CD4-positive, alpha-beta T cell treated with Interleukin-17A for 4 hours (primary cell): Measurements from ENCODE around the gene SLC9A9.

Experiments used
- DNase-seq: peaks from one replicate; pipeline ENCODE4 v3.0.0-alpha.2; 2020; ENCODE audit warnings: mixed read lengths

SLC9A9 gene

DNA sequence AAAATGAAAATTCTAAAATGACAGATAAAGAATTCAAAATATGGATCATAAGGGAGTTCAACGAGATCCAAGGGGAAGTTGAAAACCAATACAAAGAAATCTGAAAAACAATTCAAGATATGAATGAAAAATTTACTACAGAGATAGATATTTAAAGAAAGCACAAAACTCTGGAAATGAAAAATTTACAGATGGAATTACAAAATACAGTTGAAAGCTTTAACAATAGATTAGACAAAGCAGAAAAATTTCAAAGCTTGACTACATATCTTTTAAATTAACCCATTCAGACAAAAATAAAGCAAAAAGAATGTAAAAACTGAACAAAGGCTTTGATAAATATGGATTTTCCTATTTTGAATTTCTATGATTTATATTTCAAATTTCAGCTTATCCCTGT lies 211.1 kb downstream of the SLC9A9 start:
- no peak for DNase-seq

DNA sequence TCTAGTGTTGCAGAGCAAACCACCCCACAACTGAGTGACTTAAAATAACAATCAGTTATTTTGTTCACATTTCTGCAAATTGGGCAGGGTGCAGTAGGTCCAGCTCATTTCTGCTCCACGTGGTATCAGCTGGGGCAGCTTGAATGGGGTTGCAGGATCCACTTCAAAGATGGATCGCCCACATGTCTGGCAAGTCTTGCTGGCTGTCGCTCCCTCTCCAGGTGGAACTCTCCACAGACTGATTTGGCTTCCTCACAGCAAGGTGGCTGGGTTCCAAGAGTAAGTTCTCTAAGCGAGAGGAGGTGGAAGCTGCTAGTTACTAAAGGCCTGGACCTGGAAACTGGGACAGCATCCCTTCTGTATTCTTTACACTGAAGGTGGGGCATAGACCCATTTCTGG lies 213.3 kb downstream of the SLC9A9 start:
- no peak for DNase-seq

DNA sequence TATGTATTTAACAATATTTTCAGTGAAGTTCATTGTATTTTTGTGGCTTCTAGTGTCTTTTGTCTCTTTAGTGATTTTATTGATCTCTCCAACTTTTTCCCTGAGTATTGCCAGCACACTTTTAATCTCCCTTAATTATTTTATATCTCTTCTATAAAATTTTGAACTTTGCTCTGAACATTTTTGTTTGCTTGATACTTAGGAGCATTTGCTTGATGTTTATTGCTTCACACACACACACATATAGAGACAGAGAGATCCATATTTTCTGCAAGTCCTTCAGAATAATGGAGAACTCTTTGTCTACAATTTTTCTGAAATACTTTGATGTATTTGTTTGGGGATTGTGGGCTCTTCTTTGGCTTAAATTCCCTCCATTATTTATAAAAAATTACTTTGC lies 213.8 kb downstream of the SLC9A9 start:
- no peak for DNase-seq

- DNase-seq = no peak
Observed at GRCh38 chr3:143633816-143634215, 214.5 kb downstream of the SLC9A9 start.

- no peak for DNase-seq
Observed at GRCh38 chr3:143629726-143630125, 218.5 kb downstream of the SLC9A9 start.

DNA sequence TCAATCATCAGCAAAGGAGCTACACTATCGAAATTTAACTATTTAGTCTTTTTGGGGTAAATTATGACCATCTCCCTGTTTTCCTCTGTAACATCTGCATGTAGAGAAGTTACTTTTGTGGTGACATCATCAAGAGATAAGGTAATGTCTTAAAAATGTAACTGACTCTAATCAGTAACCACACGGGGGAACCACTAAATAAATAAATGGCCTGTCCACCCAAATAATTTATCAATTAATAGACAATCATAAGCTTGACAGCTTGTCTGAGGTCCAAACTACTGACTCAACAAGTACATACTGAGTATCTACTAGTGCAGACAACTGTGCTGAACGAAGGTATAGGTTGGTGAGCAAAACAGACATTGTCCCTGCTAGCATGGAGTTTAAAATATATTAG lies 219.3 kb downstream of the SLC9A9 start:
- DNase-seq = no peak

- no peak for DNase-seq
Observed at GRCh38 chr3:143627336-143627735, 220.9 kb downstream of the SLC9A9 start.

DNA sequence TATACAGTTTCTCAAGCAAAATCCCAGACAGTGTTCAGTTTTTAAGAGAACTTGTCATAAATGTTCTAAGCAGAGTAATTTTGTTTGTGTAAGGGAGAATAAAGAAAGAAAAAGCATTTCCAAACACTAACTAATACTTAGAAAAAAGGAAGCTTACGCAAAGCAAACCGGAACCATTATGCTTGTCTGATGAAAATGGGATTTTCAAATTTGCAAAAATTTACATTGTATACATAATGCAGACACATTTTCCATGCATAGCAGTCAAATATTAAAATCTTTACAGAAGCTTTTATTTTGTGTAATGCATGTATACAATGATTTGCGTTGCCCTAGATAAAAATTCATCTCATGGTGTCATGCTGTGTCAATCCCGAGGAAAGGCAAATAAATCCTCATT lies 229.0 kb downstream of the SLC9A9 start:
- DNase-seq = no peak

DNA sequence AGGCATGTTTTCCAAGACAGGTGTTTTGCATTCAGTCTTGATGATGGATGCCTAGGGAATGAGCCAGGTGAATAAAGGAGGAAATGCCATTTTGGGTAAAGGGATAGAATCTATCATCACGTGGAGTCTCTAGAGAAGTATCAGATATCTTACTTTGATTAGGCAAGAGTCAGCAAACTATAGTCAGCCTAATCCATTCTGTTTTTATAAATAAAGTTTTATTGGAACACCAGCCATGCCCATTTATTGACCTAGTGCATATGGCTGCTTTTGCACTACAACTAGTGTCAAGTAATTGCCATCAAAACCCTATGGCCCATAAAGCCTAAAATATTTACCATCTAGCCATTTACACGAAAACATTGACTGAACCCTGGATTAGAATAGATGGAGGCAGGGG lies 231.2 kb downstream of the SLC9A9 start:
- no peak for DNase-seq

DNA sequence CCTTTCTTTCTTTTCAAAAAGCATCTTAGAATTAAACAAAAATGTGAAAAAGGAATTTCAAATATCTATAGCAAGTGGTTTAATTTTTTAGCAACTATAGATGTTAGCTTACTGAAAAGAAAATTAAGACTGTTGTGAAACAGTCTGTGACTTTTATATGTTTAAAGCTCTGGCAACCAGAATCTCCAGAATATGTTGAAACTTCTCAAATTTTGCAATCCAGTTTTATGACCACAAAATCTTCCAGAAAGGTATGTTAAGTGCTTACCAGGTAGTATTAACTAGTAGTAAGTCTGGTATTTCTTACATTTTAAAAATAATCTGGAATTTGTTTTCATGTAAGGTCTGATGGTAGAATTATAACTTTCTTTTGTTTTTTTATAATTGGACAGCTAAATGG lies 235.0 kb downstream of the SLC9A9 start:
- no peak for DNase-seq

DNA sequence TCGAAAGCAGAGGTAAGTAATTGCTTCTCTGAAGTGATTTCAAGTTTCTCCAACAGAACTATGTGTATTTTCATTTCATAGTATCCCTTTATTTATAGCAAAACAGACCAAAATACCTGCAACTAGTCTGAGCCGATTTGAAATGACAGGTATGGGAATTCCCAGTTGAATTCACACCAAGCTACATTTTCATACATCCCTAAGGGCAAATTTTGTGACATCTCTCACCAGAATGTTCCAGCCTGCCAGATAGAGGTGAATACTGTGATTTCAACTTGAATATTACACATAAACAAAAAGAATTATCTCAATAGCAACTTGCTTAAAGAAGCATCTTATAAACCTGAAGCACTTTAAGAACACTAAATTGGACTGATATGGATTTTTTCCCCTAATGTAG lies 235.7 kb downstream of the SLC9A9 start:
- DNase-seq = no peak

GRCh38 chr3:143608966-143609365 lies 239.3 kb downstream of the SLC9A9 start:
- DNase-seq = no peak

- DNase-seq = no peak
Observed at GRCh38 chr3:143605233-143605950, 242.9 kb downstream of the SLC9A9 start.

- no peak for DNase-seq
Observed at GRCh38 chr3:143604402-143605185, 243.7 kb downstream of the SLC9A9 start.

DNA sequence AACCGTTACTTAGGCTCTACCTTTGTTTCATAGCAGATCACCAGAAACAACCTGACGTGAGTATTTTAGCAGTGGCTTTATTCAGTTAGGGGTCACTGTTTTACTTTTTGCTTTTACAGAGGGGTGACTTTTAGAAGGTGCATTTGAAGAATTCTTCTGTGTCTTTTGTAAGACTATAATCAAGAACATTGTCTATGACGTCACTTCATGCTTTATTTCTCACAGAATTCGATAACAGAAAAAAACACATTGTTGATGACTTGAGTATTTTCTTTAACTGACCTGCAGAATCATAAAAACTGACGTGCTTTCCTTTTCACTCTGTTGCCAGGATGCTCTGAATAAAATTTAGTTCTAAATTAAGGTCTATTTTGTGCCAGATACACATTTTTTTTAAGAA lies 244.5 kb downstream of the SLC9A9 start:
- DNase-seq = no peak

GRCh38 chr3:143601723-143602484 lies 246.4 kb downstream of the SLC9A9 start:
- no peak for DNase-seq

GRCh38 chr3:143600756-143601718 lies 247.2 kb downstream of the SLC9A9 start:
- no peak for DNase-seq

- DNase-seq = no peak
Observed at GRCh38 chr3:143597774-143598652, 250.3 kb downstream of the SLC9A9 start.

DNA sequence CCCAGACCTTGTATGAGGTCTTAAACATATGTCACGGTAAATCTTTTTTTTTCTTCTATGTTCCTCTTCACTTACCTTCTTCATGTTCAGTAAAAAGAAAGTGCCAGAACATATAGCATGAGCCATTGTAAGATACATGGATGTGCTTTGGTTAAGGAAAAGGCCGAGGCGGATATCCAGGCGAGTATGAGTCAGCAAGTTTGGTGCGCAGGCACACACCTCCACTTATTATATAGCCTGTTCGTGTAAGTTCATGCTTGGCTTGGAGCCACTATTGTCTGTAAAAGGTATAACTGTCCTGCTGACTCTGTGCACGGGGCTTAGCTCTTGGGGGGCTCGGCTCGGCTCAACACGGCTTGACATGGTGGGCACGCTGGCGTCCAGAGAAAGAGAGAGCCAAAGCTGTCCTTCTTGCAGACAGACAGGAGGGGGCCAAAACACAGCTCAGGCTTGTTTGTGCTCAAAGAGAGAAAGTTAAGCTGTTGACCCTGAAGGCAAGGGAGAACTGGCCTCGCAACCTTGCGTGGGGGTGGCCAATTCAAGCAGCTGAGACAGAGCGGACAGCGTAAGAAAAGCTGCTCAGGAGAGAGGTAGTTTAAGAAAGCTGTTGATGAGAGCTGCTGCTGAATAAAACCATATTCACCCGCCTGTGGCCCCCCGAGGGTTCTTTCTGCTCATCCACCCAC lies 251.2 kb downstream of the SLC9A9 start:
- no peak for DNase-seq

DNA sequence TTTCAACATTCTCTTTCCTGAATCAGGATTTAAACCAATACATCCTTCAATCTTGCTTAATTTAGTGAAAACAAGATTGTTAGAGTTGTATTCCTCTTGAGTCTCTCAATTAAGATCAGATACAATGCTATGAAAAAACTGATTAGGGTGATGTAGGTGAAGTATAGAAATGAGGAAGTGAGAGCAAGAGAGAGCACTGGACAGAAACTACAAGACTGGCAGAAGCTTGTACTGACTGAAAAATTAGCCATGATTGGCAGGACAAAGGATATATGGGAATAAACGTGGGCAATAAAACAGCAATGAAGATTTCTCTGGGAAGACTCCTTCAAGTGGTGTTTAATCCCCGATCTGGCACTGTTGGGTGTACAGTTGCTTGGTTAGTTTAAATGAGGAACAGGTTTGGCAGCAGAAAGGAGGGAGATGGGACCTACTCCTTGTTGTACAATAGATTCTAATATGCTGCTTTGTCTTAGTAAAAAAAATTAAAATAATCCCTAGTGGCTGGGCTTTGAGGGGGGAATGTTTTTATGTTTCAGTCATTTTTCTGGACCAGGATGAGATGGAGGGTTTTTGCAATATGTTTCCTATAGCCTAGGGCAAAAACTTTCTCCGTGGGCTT lies 252.7 kb downstream of the SLC9A9 start:
- no peak for DNase-seq
